Ovary (tissue), 9 donors: ENCODE measurements around the gene CARM1. TPM values are rescaled to one million over a fixed set of nuclear protein-coding genes. Genes with fewer than 3 reads are reported as not detected.

Source experiments
- DNase-seq, 5 donors: peaks; one replicate each; pipeline ENCODE4 v3.0.0-alpha.2; 2019 to 2020
- H3K27ac ChIP-seq, 2 donors: fragments of 200-600 bp; one replicate each; pipeline versions ENCODE4 v1.5.1 to v1.8.0; 2019 to 2022
- H3K27me3 ChIP-seq: fragments of 200-600 bp; one replicate; pipeline ENCODE4 v1.8.0; 2022
- H3K36me3 ChIP-seq: fragments of 200-600 bp; sonication (generic); one replicate; pipeline ENCODE4 v1.5.1; 2019
- H3K4me1 ChIP-seq: one replicate; pipeline ENCODE4 v1.8.1; 2013; ENCODE audit warnings: mild to moderate bottlenecking, moderate library complexity; ENCODE audit not compliant: insufficient read depth
- H3K4me3 ChIP-seq: fragments of 200-600 bp; sonication (generic); one replicate; pipeline ENCODE4 v1.5.1; 2017
- H3K9me3 ChIP-seq, 2 donors: fragments of 200-600 bp in 1 of 2; sonication (generic) in 1 of 2; one replicate each; pipeline versions ENCODE4 v1.5.1 to v1.8.1; 2013 to 2019; ENCODE audit warnings: mild to moderate bottlenecking in 1 of 2, moderate library complexity in 1 of 2
- EP300 ChIP-seq: sonication (generic); formaldehyde crosslinking; IDR thresholded peaks from one replicate; pipeline ENCODE4 v1.6.1; 2017; ENCODE audit warnings: antibody characterized with exemption
- POLR2A ChIP-seq: fragments of 450-650 bp; IDR thresholded peaks from one replicate; pipeline ENCODE4 v1.6.1; 2017; ENCODE audit warnings: antibody characterized with exemption, mild to moderate bottlenecking, moderate library complexity
- WGBS, 3 donors: extraction: QIAGEN DNeasy Blood & Tissue Kit in 1 of 3; methylation state at CpG; one replicate each; pipeline versions ENCODE4 v1.1.5 to v1.1.7; 2013 to 2017; 5-methylcytosine and 5-hydroxymethylcytosine counted together
- intact Hi-C, 4 donors: fragments of 100-400 bp; cut with DNase I; formaldehyde crosslinking; loops; one replicate each; pipeline versions ENCODE4 v1.11.0 to v1.15.1; 2022 to 2023
- polyA plus RNA-seq, 2 donors: library from polyadenylated mRNA; stranded (reverse); fragments of 200-250 nt in 1 of 2; fragments of 350-450 nt in 1 of 2; fragmentation: Illumina TruSeq in 1 of 2; extraction: RNeasy Lipid Tissue Mini Kit (QIAGEN cat#74804) in 1 of 2; gene quantifications; one replicate each; pipeline ENCODE4 v1.2.3, GENCODE V29; 2013 to 2014
- total RNA-seq, 7 donors: library from RNA; depleted of rRNA in 2 of 7; stranded (reverse); fragments of >200 nt in 2 of 7; fragmentation: NEBNext Ultra II Directional in 3 of 7; extraction: Animal tissue kit (Norgen Biotek cat#: 25700) in 3 of 7; gene quantifications; one replicate each; pipeline versions ENCODE4 v1.1.0 to v1.2.4, GENCODE V29; 2016 to 2023
- TF ChIP-seq, protein P1 (sequence below), 3 donors: fragments of 450-650 bp in 2 of 3; fragments of 200-600 bp in 1 of 3; IDR thresholded peaks; one replicate each; pipeline versions ENCODE4 v1.5.1 to v1.8.0; 2016 to 2022; ENCODE audit warnings: antibody characterized with exemption in 3 of 3, mild to moderate bottlenecking in 1 of 3
- donor health status: DM: no; HTN: no; CAD: no; lungs with moderate emphysema.
- donor health status: DM: no; HTN: no; CAD: no.
- donor health status: Bipolar disorder and iron deficiency.
- donor health status: DM: yes; HTN: yes; CAD: no.
- donor health status: DM: no; HTN: no; CAD: no.
- donor health status: DM: yes; HTN: yes; CAD: no.

Gene CARM1
- total and polyA plus RNA-seq, 9 donors: 10.1 to 42.1 (median 38.1) TPM

DNA sequence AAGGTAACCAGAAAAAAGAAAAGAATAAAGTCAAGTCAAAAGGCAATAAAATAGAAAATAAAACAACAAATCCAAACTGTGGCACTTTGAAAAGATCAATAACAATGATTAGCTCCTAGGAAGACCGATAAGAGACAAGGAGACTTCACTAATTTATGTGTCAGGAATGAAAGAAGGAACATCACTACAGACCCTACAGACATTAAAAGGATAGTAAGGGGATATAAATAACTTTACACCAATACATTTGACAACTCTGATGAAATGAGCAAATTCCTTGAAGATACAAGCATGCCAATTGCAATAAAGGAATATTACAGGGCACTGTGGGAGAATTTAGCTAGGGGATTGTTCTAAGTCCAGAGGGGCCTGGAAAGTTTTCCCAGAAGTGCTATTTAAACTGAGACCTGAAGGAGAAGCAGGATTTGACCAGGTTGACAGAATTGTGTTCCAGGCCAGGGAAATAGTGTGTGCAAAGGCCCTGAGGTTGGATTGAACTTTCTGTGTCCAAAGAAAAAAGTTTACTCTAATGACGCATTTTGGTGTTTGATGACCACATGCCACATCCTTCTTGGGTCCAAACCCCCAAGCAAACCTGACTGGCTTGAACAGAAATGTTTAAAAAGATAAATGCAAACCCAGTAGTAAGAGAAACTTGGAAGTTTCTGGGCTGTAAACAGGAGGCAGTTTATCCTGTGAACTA, 24.7 kb upstream of the CARM1 start:
- TF ChIP-seq, protein P1, sequence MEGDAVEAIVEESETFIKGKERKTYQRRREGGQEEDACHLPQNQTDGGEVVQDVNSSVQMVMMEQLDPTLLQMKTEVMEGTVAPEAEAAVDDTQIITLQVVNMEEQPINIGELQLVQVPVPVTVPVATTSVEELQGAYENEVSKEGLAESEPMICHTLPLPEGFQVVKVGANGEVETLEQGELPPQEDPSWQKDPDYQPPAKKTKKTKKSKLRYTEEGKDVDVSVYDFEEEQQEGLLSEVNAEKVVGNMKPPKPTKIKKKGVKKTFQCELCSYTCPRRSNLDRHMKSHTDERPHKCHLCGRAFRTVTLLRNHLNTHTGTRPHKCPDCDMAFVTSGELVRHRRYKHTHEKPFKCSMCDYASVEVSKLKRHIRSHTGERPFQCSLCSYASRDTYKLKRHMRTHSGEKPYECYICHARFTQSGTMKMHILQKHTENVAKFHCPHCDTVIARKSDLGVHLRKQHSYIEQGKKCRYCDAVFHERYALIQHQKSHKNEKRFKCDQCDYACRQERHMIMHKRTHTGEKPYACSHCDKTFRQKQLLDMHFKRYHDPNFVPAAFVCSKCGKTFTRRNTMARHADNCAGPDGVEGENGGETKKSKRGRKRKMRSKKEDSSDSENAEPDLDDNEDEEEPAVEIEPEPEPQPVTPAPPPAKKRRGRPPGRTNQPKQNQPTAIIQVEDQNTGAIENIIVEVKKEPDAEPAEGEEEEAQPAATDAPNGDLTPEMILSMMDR (IDR thresholded peaks at IDR 0.05): no peak
- DNase-seq: no peak
- no peaks in the 10 kb centered on the region for H3K27me3 ChIP-seq
- H3K9me3 ChIP-seq: no peaks in the 10 kb centered on the region
- intact Hi-C loops: no loop called here
- H3K36me3 ChIP-seq: no peaks in the 10 kb centered on the region
- H3K27ac ChIP-seq: no peak overlapping the region
- 82 to 85% (median 85%) methylated on average over 2 of the region's 2 CpGs for WGBS, 3 donors
- H3K4me3 ChIP-seq: no peak overlapping the region
- H3K4me1 ChIP-seq: no peaks in the 10 kb centered on the region

DNA sequence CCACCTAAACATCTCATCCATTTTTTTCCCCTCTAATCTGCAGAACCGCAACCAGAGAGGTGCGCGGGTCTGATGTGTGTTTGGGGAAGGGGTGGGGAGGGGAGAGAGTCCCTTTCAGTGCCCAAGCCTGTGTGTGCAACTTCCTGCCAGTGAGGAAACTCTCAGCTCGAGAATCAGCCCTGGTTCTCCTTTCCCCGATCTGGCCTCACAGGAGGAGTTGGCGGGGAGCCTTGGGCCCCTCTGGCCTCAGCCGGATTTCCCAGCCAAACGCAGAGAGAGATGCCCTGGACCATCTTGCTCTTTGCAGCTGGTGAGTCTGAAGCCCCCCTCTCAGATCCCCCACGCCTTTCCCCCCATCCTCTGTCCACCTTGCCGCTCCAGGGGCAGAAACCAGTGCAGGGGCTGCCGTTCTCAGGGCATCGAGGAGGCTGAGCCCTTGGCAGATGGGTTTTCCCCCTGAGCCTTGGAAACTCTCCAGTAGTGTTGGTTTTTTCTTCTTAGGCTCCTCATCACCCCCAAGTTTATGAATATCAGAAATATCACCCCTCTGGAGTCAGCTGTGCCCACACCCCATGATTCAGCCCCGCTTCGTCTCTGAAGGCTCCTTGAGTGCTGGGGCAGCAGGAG, 23.0 kb upstream of the CARM1 start, which contains the start of gene C19orf38:
C19orf38 (plus strand) TSS at position 186 of the 627 bp plus-strand sequence; CDS start at position 280, 94 bp downstream.
- DNase-seq: peak in 2 of 5 donors; percentile 32 to 51
- Histone ChIP-seq H3K27me3 (no peaks in the 10 kb centered on the region), H3K4me3 (no peak within 1 kb of the TSS), H3K9me3 (no peaks in the 10 kb centered on the region), H3K4me1 (no peaks in the 10 kb centered on the region), H3K36me3 (no peaks in the 10 kb centered on the region), H3K27ac (no peak within 1 kb of the TSS)
- WGBS, 3 donors: 22 to 24% (median 23%) methylated on average over 14 of the region's 14 CpGs
- intact Hi-C loops: no loop called here
- no peak for TF ChIP-seq EP300
- TF ChIP-seq POLR2A: no peak
- TF ChIP-seq, protein P1 (IDR thresholded peaks at IDR 0.05): no peak

DNA sequence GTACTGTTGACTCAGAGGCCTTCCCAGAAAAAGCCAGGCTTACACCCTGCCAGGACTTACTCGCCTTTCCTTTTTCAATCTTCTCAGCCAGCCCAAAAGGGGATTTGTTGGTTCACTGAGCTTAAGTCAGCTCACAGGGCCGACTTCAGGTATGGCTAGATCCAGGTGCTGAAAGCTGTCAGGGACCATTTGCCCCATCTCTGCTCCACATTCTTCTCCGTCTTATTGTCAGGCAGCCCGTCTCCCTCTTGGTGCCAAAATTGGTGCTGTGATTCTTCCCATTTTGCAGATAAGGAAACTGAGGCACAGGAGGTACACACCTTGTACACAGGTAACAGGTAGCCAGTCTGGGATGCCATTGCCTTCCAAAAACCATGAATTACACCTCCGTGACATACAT, 20.7 kb upstream of the CARM1 start:
- H3K4me1 ChIP-seq: no peaks in the 10 kb centered on the region
- DNase-seq: no peak
- TF ChIP-seq POLR2A: no peak
- TF ChIP-seq EP300: no peak
- TF ChIP-seq, protein P1 (IDR thresholded peaks at IDR 0.05): no peak

DNA sequence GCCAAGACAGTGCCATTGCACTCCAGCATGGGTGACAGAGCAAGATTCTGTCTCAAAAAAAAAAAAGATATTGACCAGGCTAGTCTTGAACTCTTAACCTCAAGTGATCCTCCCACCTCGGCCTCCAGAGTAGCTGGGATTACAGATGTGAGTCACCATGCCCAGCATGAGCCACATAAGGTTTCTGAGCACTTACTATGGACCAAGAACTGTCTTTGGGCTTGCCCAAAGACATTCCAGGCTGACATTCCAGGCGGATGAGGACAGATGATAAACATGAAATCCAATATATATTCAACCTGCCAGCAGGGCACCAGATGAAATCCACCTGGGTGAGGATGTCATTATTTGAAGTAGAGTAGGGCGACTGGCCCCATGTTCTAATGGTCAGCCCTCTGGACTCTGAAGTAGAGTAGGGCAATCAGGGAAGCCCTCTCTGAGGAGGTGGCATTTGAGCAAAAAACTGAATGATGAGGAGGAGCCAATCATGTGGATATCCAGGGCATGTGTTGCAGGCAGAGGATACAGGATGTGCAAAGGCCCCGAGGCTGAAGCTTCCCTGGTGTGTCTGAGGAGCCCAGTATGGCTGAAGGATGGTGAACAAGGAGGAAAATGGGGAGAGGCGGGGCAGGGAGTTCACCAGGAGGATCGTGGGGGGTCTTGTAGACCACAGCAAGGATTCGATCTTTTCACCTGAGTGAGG, 19.1 kb upstream of the CARM1 start:
- intact Hi-C loops: loop anchor here in 1 of 4 donors (10.0 kb wide), 1 partner anchor 137 kb away; the partner anchor contains the start of gene DNM2
- TF ChIP-seq EP300 (no peak), POLR2A (no peak)
- TF ChIP-seq, protein P1 (IDR thresholded peaks at IDR 0.05): no peak
- H3K27me3 ChIP-seq: no peaks in the 10 kb centered on the region
- no peaks in the 10 kb centered on the region for H3K4me1 ChIP-seq
- DNase-seq: no peak
- H3K9me3 ChIP-seq: no peaks in the 10 kb centered on the region
- no peaks in the 10 kb centered on the region for H3K36me3 ChIP-seq
- H3K27ac ChIP-seq: no peak overlapping the region
- 80 to 83% (median 83%) methylated on average over 7 of the region's 7 CpGs for WGBS, 3 donors
- no peak overlapping the region for H3K4me3 ChIP-seq

More for the DNA sequence above, 20.7 kb upstream of the CARM1 start:
- Histone ChIP-seq H3K4me3 (no peak overlapping the region), H3K27ac (no peak overlapping the region), H3K36me3 (no peaks in the 10 kb centered on the region), H3K27me3 (no peaks in the 10 kb centered on the region), H3K9me3 (no peaks in the 10 kb centered on the region)
- intact Hi-C loops: loop anchor here in 1 of 4 donors (10.0 kb wide), 1 partner anchor 136 kb away; the partner anchor contains the start of gene DNM2
- WGBS, 3 donors: 86 to 96% (median 90%) methylated on average over 5 of the region's 5 CpGs
